SK-N-SH treated with all-trans-retinoic acid at 6 μM for 48 hours (cell line): Measurements from ENCODE around the gene KCNC3.
"Not testable (repeated sequence)": the region's sequence is repeated elsewhere in the genome, so short reads cannot be mapped to it uniquely, and the experiment has no call there.

Source experiments
- ARNTL ChIP-seq: fragments of 450-650 bp; formaldehyde crosslinking; IDR thresholded peaks from 2 replicates; pipeline ENCODE4 v1.5.0; 2020; ENCODE audit warnings: low read depth, mild to moderate bottlenecking, moderate library complexity, borderline replicate concordance
- CREB5 ChIP-seq: fragments of 250-450 bp; sonication (Bioruptor Pico); IDR thresholded peaks from 2 replicates; pipeline ENCODE4 v1.5.1; 2020; ENCODE audit warnings: low read depth, mild to moderate bottlenecking, moderate library complexity
- ESRRG ChIP-seq: fragments of 250-450 bp; sonication (Bioruptor Pico); IDR thresholded peaks from 2 replicates; pipeline ENCODE4 v1.6.1; 2021; ENCODE audit warnings: mild to moderate bottlenecking
- RARB ChIP-seq: fragments of 250-450 bp; sonication (Bioruptor Pico); IDR thresholded peaks from 2 replicates; pipeline ENCODE4 v1.8.0; 2021; ENCODE audit warnings: mild to moderate bottlenecking, moderate library complexity
- ZC3H10 ChIP-seq: fragments of 250-450 bp; sonication (Bioruptor Pico); IDR thresholded peaks from 2 replicates; pipeline ENCODE4 v1.5.1; 2021; ENCODE audit warnings: mild to moderate bottlenecking, moderate library complexity

GRCh38 chr19:50337031-50337430, 7.9 kb upstream of the KCNC3 start:
- TF ChIP-seq ESRRG, CREB5, ARNTL, ZC3H10, RARB (CRISPR knock-in tag): not testable (repeated sequence)
